Lung (tissue), 12 donors: ENCODE measurements around the gene PIGR. TPM values are rescaled to one million over a fixed set of nuclear protein-coding genes. Genes with fewer than 3 reads are reported as not detected.

Experiments
- ATAC-seq: fragments of 200-7000 bp; cut with Tn5 transposase; one replicate; pipeline ENCODE4 v1.9.1; 2020; ENCODE audit warnings: moderate number of reproducible peaks; ENCODE audit not compliant: insufficient read depth, low FRiP score
- DNase-seq, 3 donors: peaks; one replicate each; pipeline ENCODE4 v3.0.0-alpha.2; 2013 to 2017
- H3K27ac ChIP-seq, 2 donors: one replicate each; pipeline ENCODE4 v1.5.1; 2013; ENCODE audit warnings: mild to moderate bottlenecking in 2 of 2, moderate library complexity in 2 of 2, control low read depth in 1 of 2, inconsistent platforms in 1 of 2, low read depth in 1 of 2, low read length in 1 of 2
- H3K27me3 ChIP-seq, 3 donors: one replicate each; pipeline ENCODE4 v1.5.1; 2013; ENCODE audit warnings: low read length in 2 of 3; ENCODE audit not compliant: control insufficient read depth in 3 of 3, insufficient read depth in 3 of 3
- H3K36me3 ChIP-seq, 4 donors: one replicate each; pipeline ENCODE4 v1.5.1; 2013; ENCODE audit warnings: low read length in 4 of 4, mild to moderate bottlenecking in 1 of 4, moderate library complexity in 1 of 4; ENCODE audit not compliant: control insufficient read depth in 4 of 4, insufficient read depth in 4 of 4
- H3K4me1 ChIP-seq, 5 donors: one replicate each; pipeline ENCODE4 v1.5.1; 2013; ENCODE audit warnings: low read length in 5 of 5, mild to moderate bottlenecking in 2 of 5, moderate library complexity in 1 of 5; ENCODE audit not compliant: control insufficient read depth in 5 of 5, insufficient read depth in 5 of 5
- H3K4me3 ChIP-seq: one replicate; pipeline ENCODE4 v1.5.1; 2013; ENCODE audit warnings: mild to moderate bottlenecking, control low read depth, moderate library complexity
- H3K9ac ChIP-seq, 2 donors: one replicate each; pipeline ENCODE4 v1.5.1; 2013; ENCODE audit warnings: low read length in 2 of 2, control low read depth in 1 of 2; ENCODE audit not compliant: insufficient read depth in 1 of 2
- H3K9me3 ChIP-seq, 4 donors: one replicate each; pipeline ENCODE4 v1.5.1; 2013; ENCODE audit warnings: low read length in 3 of 4, mild to moderate bottlenecking in 1 of 4, moderate library complexity in 1 of 4; ENCODE audit not compliant: control insufficient read depth in 4 of 4, insufficient read depth in 3 of 4
- WGBS, 2 donors: extraction: QIAGEN DNeasy Blood & Tissue Kit; methylation state at CpG; one replicate each; pipeline ENCODE4 v1.1.7; 2013; 5-methylcytosine and 5-hydroxymethylcytosine counted together
- polyA plus RNA-seq, 2 donors: library from polyadenylated mRNA; stranded (reverse); fragments of 200-250 nt; gene quantifications; one replicate each; pipeline ENCODE4 v1.2.1, GENCODE V29; 2013
- total RNA-seq, 2 donors: library from RNA; depleted of rRNA in 1 of 2; stranded (reverse); fragments of >200 nt in 1 of 2; gene quantifications; one replicate each; pipeline ENCODE4 v1.2.1, GENCODE V29; 2014 to 2021
- TF ChIP-seq, protein P1 (sequence below): IDR thresholded peaks from 2 replicates; pipeline ENCODE4 v1.5.1; 2012; ENCODE audit warnings: mild to moderate bottlenecking; ENCODE audit errors: control extremely low read depth, extremely low read depth
- donor health status: control.
- donor health status: control.
- donor health status: Bipolar disorder and iron deficiency.
- donor health status: healthy.
- donor health status: DM: yes; HTN: yes; CAD: no.

The PIGR gene
- total and polyA plus RNA-seq, 4 donors = 131 to 845 (median 298) TPM

GRCh38 chr1:206960676-206961386 is 14.6 kb upstream of the PIGR start:
- no peak for DNase-seq
- no peaks in the 10 kb centered on the region for H3K27me3 ChIP-seq
- H3K36me3 ChIP-seq = no peaks in the 10 kb centered on the region
- WGBS, 2 donors = 94 to 99% methylated on average over 6 of the region's 6 CpGs
- TF ChIP-seq, protein P1, sequence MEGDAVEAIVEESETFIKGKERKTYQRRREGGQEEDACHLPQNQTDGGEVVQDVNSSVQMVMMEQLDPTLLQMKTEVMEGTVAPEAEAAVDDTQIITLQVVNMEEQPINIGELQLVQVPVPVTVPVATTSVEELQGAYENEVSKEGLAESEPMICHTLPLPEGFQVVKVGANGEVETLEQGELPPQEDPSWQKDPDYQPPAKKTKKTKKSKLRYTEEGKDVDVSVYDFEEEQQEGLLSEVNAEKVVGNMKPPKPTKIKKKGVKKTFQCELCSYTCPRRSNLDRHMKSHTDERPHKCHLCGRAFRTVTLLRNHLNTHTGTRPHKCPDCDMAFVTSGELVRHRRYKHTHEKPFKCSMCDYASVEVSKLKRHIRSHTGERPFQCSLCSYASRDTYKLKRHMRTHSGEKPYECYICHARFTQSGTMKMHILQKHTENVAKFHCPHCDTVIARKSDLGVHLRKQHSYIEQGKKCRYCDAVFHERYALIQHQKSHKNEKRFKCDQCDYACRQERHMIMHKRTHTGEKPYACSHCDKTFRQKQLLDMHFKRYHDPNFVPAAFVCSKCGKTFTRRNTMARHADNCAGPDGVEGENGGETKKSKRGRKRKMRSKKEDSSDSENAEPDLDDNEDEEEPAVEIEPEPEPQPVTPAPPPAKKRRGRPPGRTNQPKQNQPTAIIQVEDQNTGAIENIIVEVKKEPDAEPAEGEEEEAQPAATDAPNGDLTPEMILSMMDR = no peak
- H3K4me3 ChIP-seq = no peak overlapping the region
- H3K4me1 ChIP-seq = peaks cover 0 to 6% (median 0%) of the 10 kb centered on the region in 5 donors
- ATAC-seq = no peak
- no peak overlapping the region for H3K27ac ChIP-seq
- H3K9me3 ChIP-seq = peaks cover 0 to 2% (median 0%) of the 10 kb centered on the region in 4 donors
- no peak overlapping the region for H3K9ac ChIP-seq

GRCh38 chr1:206958144-206958543 is 11.9 kb upstream of the PIGR start:
- H3K27me3 ChIP-seq = no peaks in the 10 kb centered on the region
- no peak overlapping the region for H3K27ac ChIP-seq
- peaks cover 0 to 13% (median 3%) of the 10 kb centered on the region in 5 donors for H3K4me1 ChIP-seq
- 78 to 92% methylated on average over 2 of the region's 2 CpGs for WGBS, 2 donors
- peaks cover 0 to 2% (median 0%) of the 10 kb centered on the region in 4 donors for H3K9me3 ChIP-seq
- no peak overlapping the region for H3K4me3 ChIP-seq
- no peak overlapping the region for H3K9ac ChIP-seq
- no peaks in the 10 kb centered on the region for H3K36me3 ChIP-seq
- TF ChIP-seq, protein P1 = no peak
- no peak for ATAC-seq
- DNase-seq = no peak

- no peak for ATAC-seq
- Histone ChIP-seq H3K4me3 (no peak overlapping the region), H3K9ac (no peak overlapping the region), H3K36me3 (no peaks in the 10 kb centered on the region), H3K27ac (no peak overlapping the region), H3K27me3 (no peaks in the 10 kb centered on the region), H3K4me1 (peaks cover 0 to 13% (median 3%) of the 10 kb centered on the region in 5 donors), H3K9me3 (peaks cover 0 to 2% (median 0%) of the 10 kb centered on the region in 4 donors)
- WGBS, 2 donors = 87 to 89% methylated on average over 5 of the region's 5 CpGs
- TF ChIP-seq, protein P1 = no peak
- DNase-seq = no peak
Observed at GRCh38 chr1:206957639-206958038, 11.4 kb upstream of the PIGR start.
